HG03342 (cell line): Measurements from ENCODE around the gene CMIP.
"Not testable (repeated sequence)": the region's sequence is repeated elsewhere in the genome, so short reads cannot be mapped to it uniquely, and the experiment has no call there.

Experiments
- ATAC-seq: cut with Tn5 transposase; IDR thresholded peaks from one replicate; pipeline ENCODE4 v1.9.1; 2021; ENCODE audit warnings: mild to moderate bottlenecking, moderate library complexity; ENCODE audit not compliant: unreplicated experiment

The CMIP gene

DNA sequence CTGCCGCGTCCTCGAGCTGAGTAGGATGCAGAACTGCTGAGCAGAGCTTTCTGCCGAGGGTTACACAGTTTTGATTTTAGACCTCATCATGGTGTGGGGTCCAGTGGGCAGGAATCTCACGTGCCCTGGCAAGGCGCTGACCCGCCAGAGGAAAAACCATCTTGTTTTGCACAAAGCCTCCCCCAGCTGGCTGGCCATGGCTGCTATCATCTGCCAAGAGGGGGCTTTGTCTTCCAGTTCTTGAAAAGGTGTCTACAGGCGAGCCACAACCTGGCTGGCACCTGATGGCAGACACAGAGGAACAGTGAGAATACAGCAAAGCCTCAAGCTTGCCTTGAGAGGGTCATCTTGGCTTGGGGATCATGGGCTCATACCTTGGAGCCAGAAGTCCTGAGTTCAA is 118.3 kb downstream of the CMIP start:
- ATAC-seq: no peak

DNA sequence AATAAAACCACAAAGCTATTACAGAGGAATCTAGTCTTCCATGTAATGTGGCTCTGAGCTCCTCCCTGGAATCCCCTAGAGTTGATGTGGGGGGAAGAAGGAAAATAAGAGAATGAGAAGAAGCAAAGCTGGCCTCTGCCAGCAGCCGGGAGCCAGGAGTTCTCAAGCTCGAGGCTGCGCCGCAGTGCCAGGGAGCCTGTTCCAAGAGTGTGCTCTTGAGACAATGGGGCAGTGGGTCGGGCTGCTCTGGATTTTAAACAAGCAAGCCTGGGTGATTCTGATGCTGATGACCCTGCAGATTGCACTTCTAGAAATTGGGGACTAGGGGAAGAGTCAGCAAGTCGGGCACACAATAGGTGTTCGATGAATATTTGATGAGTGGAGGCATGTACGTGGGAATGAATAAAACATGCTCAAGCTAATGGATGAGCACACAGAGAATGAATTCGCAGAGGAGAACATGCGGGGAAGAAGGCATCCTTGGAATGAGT is 119.9 kb downstream of the CMIP start:
- ATAC-seq: no peak

DNA sequence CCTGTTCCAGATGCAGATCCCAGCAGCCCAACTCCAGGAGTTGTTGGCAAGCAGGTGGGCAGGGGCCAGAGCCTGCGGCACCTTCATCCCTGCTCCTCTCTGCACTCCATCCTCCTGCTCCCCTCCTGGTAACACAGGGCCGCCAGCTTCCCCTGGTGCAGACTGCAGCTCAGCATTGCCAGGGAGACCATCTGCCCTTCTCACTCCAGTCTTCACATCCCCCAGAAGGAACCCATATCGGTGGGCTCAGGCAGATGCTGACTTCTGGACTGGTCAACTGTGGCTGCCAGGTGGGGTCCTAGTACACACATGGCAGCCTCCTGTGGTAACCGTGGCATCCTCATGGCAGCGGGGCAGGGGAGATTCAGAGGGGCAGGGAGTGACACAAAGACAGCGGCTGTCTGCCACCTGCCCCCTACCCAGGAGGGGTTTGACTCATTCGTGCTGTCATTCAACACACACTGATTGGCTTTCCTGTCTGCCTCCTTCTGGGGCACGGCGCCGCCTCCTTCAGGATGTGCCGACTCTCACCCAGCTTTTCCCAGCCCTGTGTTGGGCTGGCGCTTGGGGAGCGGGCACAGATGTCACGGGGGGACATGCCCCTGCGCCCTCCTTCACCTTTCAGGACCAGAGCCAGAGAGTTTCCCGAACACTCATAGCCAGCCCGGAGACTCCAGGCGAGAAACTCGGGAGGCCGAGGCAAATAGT is 120.9 kb downstream of the CMIP start:
- ATAC-seq: no peak

DNA sequence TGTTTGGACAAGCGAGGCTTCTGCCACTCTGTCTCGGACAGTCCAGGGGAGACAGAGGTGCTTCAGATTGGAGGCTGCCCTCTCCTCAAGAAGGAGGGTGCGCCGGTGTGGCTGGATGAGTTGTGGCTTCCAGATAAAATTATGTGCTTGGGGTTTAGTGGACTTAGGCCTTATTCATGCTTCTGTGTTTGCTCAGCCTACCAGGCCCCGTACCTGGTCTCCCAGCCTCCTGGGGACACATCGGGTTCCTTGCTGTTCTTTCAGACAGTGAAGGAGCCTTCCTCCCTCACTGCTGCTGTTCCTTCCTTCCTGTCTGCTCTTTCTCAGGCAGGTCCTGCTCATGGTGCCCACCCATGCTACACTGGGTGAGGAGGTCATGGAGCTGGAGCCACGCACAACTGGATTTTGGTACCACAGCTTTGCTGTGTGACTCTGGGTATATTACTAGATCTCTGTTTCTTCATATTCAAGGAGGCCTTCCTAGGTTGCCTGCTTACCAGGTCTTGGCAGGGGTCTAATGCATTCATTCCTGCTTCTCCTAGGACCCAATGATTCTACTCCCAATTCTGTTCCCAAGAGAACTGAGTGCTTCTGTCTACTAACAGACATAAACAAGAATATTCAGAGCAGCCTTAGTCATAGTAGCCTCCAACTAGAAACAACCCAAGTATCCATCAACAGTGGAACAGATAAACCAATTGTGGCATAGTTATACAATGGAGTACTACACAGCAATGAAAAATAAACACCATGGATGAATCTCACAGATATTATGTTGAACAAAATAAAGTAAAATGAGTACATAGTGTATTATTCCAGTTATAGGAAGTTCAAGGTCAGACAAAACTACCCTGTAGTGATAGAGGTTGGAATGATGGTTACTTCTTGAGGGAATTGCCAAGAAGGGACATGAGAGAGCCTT is 121.7 kb downstream of the CMIP start:
- no peak for ATAC-seq

DNA sequence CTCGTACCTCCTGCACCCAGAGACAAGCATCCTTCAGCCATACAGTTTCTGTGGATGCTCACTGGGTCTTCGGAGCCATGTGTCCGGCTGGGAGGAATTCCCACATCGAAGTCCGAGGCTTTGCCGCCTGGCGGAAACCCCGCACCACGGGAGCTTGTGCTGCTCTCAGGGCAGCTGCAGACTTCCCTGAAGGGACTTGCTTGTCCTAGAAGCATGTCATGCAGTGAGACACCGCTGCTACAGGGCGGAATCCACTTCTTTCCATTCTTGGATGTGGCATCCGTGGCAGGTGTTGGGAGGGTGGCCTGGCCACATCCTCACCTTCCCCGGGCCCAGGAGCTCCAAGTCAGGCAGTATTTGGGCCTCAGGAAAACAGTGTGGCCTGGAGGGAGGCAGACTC is 122.5 kb downstream of the CMIP start:
- ATAC-seq: no peak

DNA sequence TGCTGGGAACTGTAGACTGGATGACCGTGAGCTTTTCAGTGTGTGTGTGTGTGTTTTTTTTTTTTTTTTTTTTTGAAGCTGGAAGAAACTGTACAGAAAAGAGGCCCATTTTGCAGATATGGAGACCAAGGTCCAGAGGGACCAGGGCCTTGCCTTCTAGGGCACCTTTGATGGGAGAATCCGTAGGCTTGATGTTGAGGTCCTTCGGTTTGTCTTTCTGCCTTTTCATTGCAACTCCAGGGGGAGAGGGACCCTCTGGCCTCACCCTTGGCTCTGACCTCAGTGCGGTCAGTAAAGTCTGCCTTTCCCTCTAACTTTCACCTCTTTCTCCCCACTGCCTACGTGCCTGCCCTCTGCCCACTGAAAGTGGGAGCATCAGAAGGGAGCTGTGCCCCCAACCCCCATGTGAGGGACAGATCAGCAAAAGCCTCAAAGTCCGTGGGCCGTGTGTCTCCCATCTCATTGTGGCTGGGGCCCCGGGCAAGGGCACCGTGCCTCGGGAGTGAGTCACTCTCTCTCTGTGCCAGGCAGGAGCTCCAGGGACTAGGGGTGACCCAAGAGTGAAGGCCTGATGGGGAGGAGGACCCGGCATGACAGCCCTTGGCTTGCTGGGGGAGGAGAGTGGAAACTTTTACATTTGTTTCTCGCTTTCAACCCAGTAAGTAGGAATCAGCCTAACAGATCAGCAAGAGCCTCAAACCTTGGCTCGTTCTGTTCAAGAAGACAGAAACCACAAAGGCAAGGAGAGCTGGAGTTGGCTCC is 123.6 kb downstream of the CMIP start:
- ATAC-seq: no peak

DNA sequence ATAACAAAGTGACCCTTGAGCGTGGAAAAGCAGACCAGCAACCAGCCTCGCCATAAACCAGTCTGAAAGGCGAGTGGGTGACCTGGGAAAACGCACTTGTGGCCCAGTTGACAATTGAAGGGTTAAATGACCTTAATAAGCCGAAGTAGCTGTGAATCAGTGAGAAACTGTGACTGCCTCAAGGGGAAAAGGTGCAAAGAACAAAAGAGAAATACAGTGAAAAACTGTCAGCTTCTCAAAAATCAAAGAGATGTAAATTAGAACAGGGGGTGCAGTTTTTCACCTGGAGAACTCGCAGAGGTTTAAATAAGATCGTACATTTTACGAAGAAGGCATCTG is 124.1 kb downstream of the CMIP start:
- no peak for ATAC-seq

DNA sequence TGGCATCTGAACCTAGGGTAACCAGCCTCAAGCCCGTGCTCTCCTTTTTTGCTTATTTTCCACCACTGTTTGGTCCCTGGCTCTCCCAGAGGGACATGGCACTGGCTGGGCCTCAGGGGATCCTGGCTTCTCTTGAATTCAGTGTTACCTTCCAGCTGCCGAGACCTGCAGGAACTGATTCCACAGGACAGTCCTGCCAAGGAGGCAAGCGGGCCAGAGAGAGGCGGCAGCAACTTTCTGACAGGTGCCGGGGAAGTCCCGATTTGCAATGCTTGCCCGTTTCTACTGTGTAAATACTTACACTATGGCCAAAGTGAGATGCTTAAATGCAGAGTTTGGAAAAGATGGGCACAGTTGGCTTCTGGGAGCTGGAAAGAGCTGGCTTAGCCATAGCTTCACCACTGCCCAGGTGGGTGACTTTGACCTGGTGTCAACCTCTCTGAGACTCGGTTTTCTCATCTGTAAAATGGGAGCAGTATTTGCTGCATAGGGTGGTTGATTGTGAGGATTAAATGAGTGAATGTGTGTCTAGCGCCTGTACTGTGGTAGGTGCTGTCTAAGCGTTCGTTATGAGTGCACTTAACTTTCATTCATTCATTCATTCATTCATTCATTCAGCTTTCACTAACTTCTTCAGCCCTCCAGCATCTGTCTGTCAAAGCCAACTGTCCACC is 124.9 kb downstream of the CMIP start:
- no peak for ATAC-seq

DNA sequence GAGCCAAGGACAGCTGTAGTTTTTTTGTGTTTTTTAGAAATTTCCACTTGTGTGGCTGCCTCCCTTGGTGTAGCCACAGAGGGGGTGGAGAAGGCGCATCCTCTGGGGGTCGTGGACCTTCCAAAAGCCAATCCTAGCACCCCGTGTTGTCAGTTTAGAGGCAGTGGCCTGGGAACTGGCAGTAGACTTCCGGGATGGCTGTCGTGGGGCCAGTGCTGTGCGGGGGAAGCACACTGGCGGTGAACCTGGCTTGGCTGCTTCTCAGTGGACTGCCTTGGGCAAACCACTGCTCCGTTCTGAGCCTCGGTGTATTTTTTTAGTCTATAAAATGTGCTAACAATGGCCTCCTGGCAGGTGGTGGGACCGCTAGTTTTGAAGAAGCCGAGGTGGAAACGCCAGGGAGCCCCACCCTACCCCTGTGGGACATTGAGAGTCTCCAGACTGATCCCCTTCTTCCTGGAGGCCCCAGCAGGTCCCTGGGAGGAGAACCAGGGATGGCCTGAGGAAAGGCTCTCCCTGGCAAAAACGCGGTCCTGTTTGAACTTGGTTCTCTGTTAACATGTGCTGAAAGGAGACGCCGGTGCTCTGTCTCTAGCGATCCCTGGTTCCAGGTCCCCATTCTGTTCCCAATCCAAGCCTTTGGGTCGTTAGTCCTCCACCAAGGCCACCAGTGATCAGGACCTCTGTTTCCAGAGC is 125.7 kb downstream of the CMIP start:
- no peak for ATAC-seq

DNA sequence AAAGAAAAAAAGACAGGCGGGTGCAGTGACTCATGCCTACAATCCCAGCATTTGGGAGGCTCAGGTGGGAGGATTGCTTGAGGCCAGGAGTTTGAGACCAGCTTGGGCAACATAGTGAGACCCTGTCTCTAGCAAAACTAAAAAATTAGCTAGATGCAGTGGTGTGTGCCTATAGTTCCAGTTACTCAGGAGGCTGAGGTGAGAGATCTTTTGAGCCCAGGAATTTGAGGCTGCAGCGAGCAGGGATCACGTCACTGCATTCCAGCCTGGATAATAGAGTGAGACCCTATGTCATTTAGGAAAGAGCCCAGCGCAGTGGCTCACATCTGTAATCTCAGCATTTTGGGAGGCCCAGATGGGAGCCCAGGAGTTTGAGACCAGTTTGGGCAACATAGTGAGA is 126.6 kb downstream of the CMIP start:
- no peak for ATAC-seq

DNA sequence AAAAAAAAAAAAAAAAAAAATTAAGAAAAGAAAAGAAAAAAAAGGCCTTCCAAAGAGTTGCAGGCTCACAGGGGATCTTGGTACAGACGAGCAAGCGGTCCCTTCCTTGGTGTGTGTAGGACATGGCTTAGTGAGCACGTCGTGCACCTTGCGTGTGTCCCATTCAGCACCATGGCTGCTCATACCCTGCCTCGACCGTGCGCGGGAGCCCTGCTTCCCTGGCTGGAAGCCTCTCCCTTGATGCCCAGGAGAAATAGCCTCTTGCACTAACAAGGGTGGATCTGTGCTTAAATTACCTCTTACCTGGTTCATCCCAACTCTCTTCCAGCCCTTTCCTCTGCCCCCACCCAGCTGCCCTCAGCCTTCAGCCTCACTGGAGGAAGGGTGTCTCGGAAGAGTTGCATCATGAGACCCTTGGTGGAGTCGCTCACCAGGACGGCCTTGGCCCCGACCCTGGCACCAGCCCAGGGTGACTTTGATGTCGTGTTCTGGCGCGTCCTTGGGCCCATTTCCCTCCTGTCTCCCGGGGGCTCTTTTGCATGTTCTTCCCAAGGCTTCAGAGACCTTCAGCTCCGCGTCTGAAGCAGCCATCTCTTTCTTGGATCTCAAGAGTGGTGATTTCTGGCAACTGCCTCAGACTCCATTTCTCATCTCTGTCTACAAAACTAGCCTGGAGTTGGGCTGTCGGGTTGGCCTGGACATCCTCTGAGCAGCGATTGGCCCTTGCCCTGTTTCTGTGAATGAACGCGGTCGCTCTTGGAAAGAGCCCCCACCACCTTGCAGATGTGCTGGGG is 127.2 kb downstream of the CMIP start:
- ATAC-seq: no peak

DNA sequence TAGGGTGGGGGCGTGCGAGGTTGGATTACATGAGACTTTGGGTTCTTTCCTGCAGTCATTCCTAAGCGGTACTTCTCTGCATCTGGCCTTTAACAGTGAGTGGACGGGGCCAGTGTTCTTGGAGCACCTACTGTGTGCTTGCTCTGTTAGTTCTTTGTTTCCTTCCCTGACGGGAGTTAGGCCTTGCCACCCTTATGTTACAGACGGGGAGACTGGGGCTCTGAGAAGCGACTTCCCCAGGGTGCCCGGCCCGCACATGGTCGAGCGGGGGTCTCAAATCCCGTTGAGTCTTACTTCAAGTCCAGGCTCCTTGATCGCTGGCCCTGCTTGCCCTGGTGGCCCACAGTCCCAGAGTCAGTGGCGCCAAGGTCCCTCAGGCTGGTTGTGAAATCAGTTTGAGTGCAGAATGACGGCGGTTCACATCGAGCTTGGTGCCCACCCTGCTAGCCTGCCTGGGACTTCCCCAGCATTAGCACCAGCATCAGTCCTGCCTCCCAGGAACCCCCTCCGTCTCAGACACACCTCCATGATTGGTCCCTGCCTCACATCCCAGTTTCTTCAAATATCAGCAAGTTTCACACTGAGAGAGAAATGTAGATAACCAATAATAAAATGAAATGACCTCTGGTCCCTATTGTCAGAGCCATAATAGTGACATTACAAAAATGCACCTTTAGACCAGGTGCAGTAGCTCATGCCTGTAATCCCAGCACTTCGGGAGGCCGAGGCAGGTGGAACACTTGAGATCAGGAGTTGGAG is 128.0 kb downstream of the CMIP start:
- no peak for ATAC-seq

DNA sequence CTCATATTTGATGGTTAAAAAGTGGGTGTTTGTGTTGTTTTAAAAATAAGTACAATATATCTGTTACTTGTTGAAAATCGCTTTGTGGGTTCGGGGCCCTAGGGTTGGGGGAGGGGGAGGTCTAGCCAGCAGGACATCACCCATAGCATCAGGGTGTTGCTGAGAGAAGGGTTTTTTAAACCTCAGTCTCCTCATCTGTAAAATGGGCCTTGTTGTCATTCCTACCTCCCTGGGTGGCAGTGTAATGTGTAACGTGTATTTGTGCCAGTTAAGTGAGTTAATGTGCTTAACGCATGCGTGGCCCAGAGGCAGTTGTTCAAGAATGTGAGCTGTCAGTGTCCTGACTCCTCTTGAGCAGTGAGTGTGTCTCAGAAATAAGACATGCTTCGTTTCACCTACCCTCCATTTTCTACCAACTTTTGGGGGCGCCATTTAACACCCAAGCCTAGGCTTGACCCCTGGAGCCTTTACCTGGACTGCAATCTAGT is 129.0 kb downstream of the CMIP start:
- no peak for ATAC-seq

DNA sequence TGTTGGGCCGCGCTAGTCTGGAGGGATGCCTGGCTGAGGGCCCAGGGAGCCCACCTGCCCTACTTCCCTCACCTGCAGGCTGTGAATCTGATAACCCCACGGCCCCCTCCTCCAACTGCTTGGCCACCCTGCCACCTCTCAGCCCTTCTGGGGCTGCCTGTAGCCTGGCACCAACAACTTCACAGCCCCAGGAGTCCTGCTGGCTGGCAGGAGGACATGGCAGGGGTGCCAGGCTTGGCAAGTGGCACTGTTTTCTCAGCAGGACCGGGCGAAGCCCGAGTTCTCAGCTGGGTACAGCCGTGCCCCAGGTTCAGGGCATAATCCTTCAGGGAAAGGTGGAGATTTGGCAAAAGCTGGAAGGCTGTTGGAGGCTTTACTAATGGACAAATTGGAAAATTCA is 129.6 kb downstream of the CMIP start:
- ATAC-seq: no peak

DNA sequence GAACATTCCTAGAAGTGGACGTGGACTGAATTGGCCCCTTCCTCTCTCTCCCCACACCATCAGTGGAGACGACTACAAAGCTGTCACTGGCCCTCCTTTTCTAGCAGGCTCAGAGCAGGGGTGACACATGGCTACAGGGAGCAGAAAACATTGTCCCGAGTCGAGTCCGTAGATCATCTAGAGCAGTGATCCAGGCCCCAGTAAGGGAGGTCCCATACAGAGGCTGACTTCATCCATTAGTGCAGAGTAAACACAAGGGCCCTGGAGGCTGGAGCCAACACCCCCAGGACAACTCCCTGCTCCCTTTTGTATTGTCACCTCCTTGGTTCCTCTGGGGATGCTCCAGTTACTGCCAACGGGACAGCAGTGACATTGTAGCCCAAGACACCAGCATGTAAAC is 130.7 kb downstream of the CMIP start:
- ATAC-seq: no peak

DNA sequence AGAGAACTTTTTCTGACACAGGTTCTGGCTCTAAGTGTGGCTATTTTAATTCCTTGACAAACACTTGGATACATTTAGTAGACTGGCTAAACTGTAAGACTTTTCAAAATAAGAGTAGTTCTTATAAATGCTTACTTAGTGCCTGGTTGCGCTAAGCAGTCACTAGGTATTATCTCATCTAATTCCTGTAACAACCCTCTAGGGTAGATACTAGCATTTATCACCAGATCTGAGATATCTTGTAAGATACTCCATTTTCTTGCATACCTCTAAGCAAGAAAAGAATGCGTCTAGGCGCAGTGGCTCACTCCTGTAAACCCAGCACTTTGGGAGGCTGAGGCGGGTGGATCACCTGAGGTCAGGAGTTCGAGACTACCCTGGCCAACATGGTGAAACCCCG is 131.2 kb downstream of the CMIP start:
- ATAC-seq: no peak

DNA sequence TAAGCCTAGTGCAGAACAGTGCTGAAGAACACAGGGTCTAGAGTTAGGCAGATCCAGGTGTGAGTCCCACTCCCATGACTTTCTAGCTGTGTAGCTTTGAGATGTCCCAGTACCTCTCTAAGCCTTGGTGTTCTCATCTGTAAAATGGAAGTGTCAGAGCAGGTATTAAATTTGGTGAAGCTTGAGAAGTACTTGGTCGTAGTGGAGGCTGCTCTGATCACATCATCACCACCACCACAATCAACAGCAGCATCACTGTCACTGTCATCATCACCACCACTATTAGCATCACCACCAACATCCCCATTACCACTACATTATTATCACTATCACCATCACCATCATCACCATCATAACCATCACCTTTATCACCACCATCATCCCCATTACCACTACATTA is 132.1 kb downstream of the CMIP start:
- ATAC-seq: no peak

DNA sequence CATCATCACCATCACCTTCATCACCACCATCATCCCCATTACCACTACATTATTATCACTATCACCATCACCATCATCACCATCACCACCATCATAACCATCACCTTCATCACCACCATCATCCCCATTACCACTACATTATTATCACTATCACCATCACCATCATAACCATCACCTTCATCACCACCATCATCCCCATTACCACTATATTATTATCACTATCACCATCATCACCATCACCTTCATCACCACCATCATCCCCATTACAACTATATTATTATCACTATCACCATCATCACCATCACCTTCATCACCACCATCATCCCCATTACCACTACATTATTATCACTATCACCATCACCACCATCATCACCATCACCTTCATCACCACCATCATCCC is 132.7 kb downstream of the CMIP start:
- not testable (repeated sequence) for ATAC-seq

DNA sequence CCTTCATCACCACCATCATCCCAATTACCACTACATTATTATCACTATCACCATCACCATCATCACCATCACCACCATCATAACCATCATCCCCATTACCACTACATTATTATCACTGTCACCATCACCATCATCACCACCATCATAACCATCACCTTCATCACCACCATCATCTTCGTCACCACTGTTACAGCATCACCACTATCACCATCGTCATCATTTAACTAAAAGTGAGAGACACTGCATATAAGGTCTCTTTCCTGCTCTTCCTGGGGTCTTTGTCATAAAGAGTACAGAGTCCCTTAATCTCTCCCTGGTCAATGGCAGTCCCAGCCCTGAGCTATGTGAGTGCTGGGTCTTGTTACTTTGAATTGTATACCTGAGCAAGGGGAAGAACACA is 133.5 kb downstream of the CMIP start:
- ATAC-seq: no peak
